NCI-H1694 treated with DMSO at 0.1 percent for 48 hours (cell line): Measurements from ENCODE around the gene DYRK1A.

Experiments used
- DNase-seq: peaks from one replicate; lab custom pipeline; 2025; lab: John Stamatoyannopoulos, UW

Gene DYRK1A

DNA sequence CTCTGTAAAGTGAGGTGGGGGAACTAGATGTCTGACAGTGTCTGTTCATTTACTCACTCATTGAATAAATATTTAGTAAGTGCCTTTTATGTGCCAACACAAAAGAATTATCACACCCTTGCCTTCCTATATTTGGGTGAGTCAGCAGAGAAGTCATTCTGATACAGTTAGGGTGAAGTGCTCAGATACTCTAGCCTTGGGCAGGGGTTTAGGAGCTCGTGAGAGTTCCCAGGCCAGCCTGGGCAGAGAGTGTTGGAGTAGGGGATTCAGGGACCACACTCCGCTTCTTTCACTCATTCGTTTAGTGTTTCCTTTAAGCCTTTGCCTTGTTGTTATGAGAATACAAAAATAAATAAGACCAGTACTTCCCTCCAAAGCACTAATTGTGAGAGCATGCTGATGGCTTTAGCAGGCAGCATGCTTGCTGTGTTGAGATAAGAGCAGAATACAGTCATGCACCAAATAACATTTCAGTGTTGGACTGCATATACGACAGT, 83.9 kb downstream of the DYRK1A start:
- no peak for DNase-seq

DNA sequence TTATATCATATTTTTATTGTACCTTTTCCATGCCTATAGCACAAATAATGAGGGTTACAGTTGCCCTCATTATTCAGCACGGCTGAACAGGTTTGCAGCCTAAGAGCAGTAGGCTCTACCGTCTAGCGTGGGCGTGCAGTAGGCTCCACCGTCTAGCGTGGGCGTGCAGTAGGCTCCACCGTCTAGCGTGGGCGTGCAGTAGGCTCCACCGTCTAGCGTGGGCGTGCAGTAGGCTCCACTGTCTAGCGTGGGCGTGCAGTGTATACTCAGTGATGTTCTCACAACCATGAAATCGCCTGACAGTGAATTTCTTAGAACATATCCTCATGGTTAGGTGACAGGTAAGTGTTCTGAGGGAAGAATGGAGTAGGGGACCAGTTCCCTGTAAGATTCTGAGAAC, 84.9 kb downstream of the DYRK1A start:
- no peak for DNase-seq

DNA sequence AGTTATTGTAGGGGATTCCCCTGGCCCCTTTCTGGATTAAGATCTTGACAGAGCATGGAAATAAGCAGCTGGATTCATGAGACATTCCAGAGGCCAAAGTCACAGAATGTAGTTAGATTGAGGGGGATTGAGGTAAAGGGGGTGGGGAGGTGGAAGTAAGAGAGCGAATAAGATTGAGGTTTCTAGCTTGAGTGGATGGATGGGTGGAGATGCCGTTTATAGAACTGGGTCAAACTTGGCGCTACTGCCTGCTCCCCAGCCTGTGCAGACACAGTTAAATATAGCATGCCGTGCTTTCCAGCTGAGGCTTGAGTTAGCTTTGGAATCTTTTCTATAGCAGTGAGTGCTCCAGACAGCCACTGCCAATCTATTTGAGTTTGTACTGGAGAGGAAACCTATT, 85.7 kb downstream of the DYRK1A start:
- no peak for DNase-seq

DNA sequence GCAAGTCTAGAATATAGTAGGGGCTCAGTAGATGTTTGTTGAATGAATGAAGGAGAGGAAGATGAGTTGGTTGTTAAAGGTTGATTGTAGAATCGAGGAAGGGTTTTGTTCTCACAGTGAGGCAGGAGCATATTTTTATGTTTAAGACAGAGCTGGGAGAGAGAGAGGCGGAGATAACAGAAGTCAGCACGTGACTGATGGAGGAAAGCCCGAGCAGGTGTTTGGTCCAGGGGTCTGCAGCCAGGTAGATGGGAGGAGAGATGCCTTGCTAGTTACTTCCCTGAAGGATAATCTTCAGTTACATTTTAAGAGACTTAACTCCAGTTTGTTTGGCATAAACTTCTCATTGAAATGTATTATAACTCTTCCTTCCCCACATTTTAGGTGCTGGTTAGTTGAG, 86.8 kb downstream of the DYRK1A start:
- no peak for DNase-seq

DNA sequence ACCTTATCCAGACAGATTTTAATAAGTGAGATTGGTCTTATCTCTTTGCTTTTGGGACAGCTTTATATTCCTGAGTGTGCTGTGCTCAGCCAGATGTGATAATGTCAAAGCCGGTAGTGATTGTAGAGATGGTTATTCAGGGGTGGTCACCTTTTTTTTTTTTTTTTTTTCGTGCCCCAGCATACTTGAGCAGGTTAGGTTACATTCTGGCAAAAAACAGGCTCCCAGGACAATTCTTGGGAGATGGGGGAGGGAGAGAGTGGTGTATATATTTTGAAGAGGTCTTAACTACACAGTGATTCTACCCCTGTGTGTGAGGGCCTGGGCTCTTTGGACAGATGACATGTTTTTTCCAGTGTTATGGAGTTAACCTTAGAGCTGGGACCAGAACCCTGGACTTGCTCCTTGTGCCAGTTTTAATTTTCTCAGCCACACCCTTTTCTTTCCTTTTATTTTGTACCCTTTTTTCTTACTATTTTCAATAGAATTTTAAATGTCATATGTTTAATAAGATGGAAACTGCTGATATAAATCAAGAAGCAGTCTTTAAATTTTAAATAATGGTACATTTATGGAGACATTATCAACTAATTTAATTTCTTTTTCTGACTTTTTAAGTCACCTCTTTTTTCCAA, 88.4 kb downstream of the DYRK1A start:
- no peak for DNase-seq

DNA sequence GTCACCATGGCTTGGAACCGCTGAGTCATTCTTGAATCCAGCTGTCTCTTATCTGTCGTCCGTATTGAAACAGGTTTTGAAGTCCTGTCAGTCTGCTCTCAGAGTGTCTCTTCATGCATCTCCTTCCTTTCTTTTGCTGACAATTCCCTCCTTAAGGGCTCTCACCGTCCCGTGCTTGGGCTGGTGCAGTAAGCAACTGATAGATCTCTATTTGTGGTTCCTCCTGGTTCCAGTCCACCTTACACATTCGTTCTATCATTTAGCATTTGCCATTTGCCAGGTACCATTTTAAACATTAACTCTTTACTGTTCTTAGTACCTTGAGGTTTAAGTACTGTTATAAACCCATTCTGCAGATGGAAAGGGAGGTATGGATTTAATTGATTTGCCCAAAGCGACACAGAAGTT, 88.9 kb downstream of the DYRK1A start:
- DNase-seq = no peak

DNA sequence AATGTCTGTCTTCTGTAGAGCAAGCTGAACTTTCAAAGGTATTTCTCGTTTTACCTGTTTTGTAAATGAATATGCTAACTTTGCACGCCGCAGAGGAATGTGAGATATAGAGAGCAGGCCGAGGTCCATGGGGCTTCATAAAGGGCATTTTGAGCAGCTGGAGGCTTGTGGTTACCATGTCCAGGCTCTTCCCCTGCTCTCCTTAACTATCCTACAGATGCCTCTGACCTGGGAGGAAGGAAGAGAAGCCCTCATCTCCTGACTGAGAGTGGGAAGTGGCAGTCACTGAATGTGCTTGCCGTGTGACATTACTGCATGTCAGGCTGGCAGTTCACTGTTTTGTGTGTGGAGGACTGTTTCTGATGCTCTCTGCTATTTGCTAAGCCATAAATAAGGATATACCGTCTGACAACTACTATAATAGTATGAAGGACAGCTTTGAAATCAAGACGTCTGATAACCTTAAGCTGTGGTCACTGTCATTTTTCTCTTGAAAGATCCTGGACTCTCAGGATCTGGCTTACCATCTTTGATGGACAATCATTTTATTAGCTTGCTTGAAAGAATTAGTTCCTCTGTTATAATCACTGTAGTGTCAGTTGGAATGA, 92.2 kb downstream of the DYRK1A start:
- DNase-seq = no peak

DNA sequence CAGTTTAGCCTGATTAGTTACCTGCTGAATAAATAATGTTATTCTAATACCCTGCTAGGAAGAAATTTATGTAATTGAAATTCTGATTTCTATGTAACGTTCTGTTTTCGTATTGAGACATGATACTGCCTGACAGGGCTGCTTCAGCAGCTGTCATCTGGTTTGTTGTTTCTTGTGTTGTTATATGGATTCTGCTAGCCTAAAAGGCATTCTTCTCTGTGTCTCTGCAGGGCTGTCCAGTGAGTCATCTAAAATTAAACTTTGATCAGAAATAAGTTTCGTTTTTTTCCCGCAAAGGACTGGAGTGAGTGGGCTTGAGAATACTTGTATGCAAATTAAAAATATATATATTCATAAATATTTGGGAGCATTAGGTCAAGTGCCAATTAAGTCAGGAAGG, 93.0 kb downstream of the DYRK1A start:
- DNase-seq = no peak

DNA sequence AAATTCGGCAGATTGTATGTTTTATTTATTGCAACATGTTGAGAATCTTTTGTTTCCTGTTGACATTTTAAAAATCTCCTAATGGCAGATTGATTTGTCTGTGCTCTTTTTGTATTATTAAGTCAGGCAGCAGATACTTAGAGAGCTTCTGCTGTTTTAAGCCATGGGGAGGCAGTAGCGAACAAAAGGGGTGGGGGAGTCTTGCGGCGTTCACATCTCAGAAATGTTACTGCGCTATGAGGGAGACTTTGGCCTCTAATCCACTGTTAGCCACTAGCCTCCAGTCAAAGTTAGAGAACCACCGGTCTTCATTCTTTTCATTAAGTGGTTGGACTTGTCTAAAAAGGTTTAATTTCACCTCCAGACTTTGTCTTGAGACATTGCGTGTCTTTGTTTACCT, 93.6 kb downstream of the DYRK1A start:
- DNase-seq = no peak

DNA sequence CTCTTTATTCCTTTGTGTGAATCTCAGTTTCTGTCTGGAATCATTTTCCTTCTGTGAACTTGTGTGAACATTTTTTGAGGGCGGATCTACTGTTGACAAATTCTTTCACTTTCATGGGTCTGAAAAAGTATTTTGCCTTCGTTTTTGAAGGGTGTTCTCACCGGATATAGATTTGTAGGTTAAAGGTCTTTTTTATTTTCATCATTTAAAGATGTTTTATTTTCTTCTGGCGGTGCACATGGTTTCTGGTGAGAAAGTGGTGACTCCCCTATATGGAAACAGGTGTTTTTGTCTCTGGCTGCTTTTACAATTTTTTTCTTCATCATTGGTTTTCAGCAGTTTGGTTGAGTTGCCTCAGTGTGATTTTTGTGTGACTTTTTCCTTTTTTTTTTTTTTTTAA, 94.9 kb downstream of the DYRK1A start:
- DNase-seq = no peak

DNA sequence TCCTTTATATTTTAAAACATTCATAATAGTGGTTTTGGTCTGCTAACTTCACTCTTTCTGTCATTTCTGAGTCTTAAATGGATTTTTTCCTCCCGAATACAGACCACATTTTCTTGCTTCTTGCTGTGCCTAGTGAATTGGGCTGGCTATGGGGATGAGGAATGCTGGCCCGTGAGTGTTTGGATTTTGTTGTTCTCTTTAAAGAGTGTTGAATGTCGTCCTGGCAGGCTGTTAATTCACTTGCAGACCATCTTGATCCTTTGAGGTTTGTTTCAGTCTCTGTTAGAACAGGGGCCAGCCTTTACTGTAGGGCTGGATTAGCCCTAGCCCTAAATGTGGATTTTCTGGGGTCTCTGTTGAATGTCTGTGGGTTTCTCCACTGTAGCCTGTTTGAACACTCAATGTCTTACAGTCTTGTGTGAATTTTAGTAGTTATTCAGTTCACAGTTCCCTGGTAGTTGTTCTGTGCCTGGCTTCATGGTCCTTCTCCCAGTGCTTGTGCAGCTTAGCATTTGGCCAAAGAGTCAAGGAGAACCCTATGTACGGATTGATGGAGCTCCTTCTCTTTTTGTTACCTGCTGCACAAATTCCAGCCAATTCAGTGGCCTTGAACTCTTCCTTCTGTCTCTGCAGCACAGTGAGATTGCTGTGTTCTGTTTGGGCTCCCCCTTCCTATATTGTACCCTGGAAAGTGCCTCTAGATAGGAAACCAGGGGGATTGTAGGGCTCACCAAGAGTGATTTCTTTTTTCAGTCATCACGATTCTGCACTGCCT, 95.7 kb downstream of the DYRK1A start:
- DNase-seq = no peak

DNA sequence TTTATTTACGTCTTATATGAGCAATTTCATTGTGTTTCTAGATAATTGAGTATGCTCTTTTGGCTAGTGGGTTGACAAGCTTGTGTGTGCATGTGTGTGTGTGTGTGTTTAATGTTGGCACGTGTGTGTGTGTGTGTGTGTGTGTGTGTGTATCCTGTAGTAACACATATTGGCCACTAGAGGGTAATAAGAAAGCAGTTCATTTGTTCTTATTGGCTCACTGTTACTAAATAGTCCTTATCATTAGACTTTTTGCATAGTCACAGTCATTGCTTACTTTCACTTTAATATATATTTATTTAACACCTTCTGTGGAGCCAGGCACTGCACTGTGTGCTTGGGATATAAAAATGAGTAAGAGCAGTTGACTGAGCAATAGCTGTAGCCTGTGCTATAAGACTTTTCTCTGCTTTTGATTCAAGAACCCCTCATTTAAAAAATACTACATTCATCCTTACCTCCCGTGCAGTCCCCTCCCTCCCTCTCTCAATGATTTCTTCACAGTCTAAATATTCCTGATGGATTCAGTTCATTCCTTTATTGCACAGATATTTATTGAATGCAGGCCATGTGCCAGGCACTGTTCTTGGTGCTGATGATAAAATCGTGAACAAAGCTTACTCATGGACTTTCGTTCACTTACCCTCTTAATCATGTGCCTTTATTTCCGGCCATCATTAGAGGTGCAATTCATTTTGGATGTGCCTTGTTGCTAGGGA, 96.7 kb downstream of the DYRK1A start:
- peak; percentile 57 for DNase-seq

DNA sequence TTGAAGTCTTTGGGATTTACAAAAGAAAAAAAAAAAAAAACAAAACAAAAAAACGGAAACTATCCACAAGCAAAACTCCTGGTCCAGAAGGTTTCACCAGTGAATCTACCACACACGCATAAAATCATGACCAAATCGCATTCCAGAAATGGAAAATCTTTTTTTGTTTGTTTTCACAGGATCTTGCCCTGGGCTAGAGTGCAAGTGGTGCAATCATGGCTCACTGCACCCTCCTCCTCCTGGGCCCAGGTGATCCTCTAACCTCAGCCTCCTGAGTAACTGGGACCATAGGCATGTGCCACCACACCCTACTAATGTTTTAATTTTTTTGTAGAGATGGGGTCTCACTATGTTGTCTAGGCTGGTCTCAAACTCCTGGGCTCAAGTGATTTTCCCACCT, 100.5 kb downstream of the DYRK1A start:
- no peak for DNase-seq

DNA sequence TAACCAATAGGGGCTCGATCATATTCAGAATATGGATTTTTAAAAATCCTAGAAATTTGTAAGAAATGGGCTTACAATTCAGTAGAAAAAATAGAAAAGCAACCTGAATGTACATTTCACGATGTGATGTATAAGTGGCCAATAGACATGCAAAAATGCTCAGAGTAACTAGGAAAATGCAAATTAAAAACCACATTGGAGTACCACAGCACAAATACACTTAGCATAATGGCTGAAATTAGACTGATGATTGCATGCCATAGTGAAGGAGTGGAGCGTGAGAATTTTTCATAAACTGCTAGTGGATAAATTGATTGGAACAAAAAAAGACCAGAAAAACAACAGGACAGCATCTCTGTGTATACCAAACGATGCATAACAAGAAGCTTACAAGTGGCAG, 102.3 kb downstream of the DYRK1A start:
- DNase-seq = no peak

DNA sequence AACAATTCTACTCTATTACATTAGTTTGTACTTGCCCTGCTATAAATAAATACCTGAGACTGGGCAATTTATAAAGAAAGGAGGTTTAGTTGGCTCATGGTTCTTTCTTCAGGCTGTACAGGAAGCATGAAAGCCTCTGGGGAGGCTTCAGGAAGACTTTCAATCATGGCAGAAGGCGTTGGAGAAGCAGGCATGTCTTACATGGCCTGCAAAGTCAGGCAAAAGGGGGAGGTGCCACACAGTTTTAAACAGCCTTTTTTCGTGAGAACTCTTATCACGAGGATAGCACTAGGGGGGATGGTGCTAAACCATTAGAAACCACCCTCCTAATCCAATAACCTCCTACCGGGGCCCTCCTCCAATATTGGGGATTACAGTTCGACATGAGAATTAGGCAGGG, 102.9 kb downstream of the DYRK1A start:
- DNase-seq = no peak

DNA sequence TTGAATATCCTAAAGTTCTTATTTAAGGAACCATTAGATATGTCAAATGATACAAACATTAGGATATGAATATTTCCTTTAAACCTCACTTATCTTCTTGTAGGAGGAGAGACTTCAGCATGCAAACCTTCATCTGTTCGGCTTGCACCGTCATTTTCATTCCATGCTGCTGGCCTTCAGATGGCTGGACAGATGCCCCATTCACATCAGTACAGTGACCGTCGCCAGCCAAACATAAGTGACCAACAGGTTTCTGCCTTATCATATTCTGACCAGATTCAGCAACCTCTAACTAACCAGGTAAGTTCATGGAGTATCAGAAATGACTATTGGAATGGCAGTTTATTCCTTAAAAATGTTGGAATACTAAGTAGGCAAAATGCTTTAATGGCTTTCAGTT, 106.0 kb downstream of the DYRK1A start:
- DNase-seq = no peak

DNA sequence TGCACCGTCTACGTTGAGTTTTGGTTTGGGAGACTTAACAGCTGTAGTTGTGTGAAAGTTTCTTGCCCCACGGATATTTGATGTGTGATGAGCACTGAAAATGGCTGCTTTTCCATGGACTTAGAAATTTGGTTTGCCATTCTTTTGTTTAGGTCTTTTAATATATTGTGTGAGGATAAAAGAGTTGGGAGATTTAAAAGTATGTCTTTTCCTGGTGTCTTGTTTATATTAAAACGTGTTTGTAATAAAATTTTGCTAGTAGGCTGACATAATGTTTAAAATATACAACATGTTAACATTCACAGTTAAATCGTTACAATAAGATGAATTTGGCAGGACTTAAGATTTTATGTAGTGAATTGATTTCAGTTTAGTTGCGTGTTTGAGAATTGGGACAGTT, 106.9 kb downstream of the DYRK1A start:
- DNase-seq = no peak

DNA sequence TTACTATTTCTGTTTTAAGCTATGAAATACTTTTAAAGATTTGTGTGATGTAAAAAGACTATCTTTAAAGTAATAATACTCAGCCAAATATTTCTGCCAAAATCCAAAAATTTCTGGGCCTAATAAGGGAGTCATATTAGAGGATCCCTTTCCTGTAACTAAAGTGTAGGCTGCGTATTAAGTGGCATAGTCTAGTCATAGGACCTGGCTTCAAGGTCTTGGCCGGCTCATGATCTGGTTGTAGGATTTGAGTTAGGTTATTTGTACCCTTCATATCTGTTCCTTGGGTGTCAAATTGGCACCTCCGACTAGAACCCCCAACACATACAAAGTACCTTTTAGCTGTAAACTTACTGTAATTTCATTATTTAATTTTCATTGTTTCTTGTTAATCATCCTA, 107.8 kb downstream of the DYRK1A start:
- no peak for DNase-seq

DNA sequence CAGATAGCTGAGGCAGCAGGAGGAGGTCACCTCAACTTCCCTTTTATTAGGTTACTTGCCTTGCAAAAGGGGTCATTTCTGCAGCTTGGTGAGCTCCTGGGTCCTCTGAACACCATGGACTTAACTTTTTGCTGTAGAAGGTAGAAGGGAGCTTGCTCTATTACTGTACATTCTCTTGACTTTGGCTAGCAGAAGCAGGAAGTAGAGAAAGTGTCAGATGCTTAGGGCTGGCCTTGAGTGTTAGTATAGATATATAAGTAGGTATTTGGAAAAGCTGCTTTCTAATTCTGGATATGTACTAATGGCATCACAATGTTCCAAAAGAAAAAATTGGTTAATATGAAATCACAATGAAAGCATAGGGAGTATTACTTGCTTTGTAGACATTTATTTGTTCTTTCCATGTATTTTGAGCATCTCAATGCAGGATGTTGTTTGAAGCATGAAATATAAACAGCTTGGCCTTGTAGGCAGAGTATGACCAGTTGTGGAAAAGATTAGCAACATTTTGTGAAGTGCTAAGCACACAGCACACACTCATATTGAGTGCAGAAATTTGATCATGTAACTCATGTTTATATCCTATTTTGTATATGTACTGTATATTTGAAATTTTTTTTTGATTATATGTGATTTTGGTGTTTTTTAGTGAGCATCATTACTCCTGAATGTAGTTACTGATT, 108.8 kb downstream of the DYRK1A start:
- DNase-seq = no peak

DNA sequence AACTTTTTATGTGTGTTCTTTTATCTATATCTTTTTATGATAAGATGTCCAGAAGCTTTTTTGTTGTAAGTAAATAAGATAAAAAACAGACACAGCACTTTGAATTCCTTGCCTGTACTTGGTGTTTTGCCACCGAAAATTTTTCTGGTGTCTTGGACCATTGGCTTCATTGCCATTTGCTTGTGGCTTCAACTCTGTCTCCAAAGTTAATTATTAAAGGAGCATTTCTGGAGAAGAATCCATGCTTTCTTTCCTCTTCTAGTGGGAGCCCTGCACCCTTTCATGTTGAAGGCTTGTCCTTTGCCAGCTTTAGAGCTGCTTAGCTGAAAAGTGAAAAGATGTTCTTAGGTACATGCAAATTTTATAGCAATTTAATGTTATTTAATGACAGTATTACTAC, 112.2 kb downstream of the DYRK1A start:
- no peak for DNase-seq

DNA sequence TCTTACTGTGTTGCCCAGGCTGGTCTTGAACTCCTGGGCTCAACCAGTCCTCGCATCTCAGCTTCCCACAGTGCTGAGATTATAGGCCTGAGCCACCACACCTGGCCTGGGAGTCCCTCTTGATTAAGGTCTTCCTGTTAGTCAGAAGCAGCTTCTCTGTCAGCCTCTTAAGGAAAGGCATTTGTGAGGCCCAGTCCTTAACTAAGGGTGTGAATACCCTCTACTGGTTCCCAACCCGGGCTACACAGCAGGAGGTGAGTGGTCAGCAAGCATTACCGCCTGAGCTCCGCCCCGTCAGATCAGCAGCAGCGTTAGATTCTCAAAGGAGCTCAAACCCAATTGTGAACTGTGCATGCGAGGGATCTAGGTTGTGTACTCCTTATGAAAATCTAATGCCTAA, 117.2 kb downstream of the DYRK1A start:
- DNase-seq = no peak
